GM12872 (cell line): Measurements from ENCODE around the gene CD22.

Experiments used
- CTCF ChIP-seq: IDR thresholded peaks from 3 replicates; pipeline ENCODE4 v1.5.1; 2011; ENCODE audit warnings: low read depth, mild to moderate bottlenecking, low read length, moderate library complexity; ENCODE audit not compliant: insufficient read depth

CD22 gene

GRCh38 chr19:35328851-35329285 is at the start of gene CD22:
CD22 (plus strand) TSS chr19:35329187; CDS start chr19:35332041, 2,854 bp downstream.
- no peak for TF ChIP-seq CTCF

- TF ChIP-seq CTCF: no peak
These were observed 49.6 kb upstream of the CD22 start for GRCh38 chr19:35279374-35279773.

- TF ChIP-seq CTCF: no peak
These were observed 48.8 kb upstream of the CD22 start for GRCh38 chr19:35279985-35280821.

DNA sequence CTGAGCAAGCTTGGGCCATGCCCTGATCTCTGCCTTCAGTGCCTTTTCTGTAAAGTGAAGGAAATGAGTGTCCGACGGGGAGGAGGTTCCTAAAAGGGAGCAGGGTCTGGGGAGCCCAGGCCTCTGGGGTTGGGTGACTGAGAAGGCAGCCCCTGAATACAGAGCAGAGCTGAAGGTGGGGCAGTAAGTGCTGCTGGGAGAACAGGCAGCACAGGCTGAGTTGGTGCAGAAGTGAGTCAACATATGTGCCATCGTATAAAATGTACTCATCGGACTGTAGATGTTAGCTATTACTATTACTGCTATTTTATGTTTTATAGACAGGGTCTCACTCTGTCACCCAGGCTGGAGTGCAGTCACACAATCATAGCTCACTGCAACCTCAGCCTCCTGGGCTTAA is 47.7 kb upstream of the CD22 start:
- no peak for TF ChIP-seq CTCF

DNA sequence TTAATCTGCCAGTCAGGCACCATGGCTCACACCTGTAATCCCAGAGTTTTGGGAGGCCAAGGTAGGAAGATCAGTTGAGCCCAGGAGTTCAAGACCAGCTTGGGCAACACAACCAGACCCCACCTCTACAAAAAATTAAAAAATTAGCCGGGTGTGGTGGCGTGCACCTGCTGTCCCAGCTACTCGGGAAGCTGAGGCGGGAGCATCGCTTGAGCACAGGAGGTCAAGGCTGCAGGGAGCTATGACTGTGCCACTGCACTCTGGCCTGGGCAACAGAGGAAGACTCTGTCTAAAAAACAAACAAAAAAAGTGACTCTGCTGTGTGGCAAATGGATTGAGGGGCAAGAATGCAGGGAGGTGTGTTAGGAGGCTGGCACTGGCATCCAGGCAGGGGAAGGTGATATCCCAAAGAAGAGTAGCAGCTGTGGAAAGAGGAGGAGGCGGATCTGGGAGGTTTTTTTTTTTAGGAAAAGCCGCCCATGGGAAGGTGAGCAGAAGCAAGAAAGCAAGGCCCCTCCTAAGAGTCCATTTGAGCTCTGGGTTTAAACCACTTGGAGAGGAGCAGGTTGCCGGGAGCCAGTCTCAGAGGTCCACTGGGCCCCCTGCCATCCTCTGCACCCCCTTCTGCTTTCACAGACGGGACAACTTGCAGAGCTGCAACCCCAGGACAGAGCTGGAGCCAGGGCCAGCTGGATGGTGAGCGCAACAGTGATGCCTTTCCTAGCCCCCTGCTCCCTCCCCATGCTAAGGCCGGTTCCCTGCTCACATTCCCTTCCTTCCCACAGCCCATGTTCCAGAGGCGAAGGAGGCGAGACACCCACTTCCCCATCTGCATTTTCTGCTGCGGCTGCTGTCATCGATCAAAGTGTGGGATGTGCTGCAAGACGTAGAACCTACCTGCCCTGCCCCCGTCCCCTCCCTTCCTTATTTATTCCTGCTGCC is 44.6 kb upstream of the CD22 start:
- TF ChIP-seq CTCF: no peak

GRCh38 chr19:35285095-35285449 is 43.9 kb upstream of the CD22 start:
- no peak for TF ChIP-seq CTCF

DNA sequence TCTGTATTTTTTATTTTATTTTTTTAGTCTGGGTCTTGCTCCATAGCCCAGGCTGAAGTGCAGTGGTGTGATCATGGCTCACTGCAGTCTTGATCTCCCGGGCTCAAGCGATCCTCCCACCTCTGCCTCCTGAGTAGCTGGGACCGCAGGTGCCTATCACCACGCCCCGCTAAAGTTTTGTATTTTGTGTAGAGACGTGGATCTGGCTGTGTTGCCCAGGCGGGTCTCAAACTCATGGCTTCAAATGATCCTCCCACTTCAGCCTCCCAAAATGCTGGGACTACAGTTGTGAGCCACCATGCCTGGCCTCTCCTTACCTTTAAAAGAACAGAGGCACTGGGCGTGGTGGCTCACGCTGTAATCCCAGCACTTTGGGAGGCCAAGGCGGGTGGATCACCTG is 41.3 kb upstream of the CD22 start:
- no peak for TF ChIP-seq CTCF
